ENCODE results near the gene TSPO2.

Gene TSPO2

GRCh38 chr6:41027799-41028560 is 14.3 kb upstream of the TSPO2 start:
- peak; percentile 28 to 76 (median 60) for DNase-seq

GRCh38 chr6:41028561-41029412 is 13.5 kb upstream of the TSPO2 start:
- peak in 2 of 6 experiments; percentile 1 to 14 for DNase-seq

GRCh38 chr6:41032830-41033229 is 9.4 kb upstream of the TSPO2 start:
- no peak for DNase-seq

GRCh38 chr6:41033776-41034175 is 8.5 kb upstream of the TSPO2 start:
- no peak for DNase-seq

- DNase-seq: no peak
Measured at GRCh38 chr6:41036186-41036585, 6.1 kb upstream of the TSPO2 start.

GRCh38 chr6:41036601-41037000 is 5.7 kb upstream of the TSPO2 start:
- no peak for DNase-seq

- no peak for DNase-seq
Measured at GRCh38 chr6:41037107-41037900, 5.0 kb upstream of the TSPO2 start.

GRCh38 chr6:41038205-41038604 is 4.1 kb upstream of the TSPO2 start:
- no peak for DNase-seq

- peak; percentile 5 to 47 (median 16) for DNase-seq
Measured at GRCh38 chr6:41039060-41039998, 2.9 kb upstream of the TSPO2 start, which contains the start of gene UNC5CL. TSS of gene UNC5CL (minus strand) at chr6:41039221. CDS start at chr6:41035074, 4,147 bp downstream.

- DNase-seq: no peak
Measured at GRCh38 chr6:41040101-41040939, 1.9 kb upstream of the TSPO2 start.

- DNase-seq: no peak
Measured at GRCh38 chr6:41040940-41041536, 1.2 kb upstream of the TSPO2 start.

- DNase-seq: no peak
Measured at GRCh38 chr6:41043151-41043550, 884 bp downstream of the TSPO2 start.

GRCh38 chr6:41045664-41046063 is 3.4 kb downstream of the TSPO2 start:
- DNase-seq: no peak

- DNase-seq: no peak
Measured at GRCh38 chr6:41046084-41046483, 3.8 kb downstream of the TSPO2 start.

- DNase-seq: no peak
Measured at GRCh38 chr6:41047306-41047705, 5.0 kb downstream of the TSPO2 start.

GRCh38 chr6:41047745-41048732 is 5.8 kb downstream of the TSPO2 start:
- no peak for DNase-seq

GRCh38 chr6:41049521-41049920 is 7.3 kb downstream of the TSPO2 start:
- no peak for DNase-seq

GRCh38 chr6:41049955-41050354 is 7.7 kb downstream of the TSPO2 start:
- no peak for DNase-seq

- DNase-seq: no peak
Measured at GRCh38 chr6:41050536-41050935, 8.3 kb downstream of the TSPO2 start.
